ENCODE results near the gene NPC1L1. TPM values are rescaled to one million over a fixed set of nuclear protein-coding genes. Genes with fewer than 3 reads are reported as not detected.

The NPC1L1 gene
- total and polyA plus RNA-seq, 2 donors from 2014 or later = 0.88 to 2.4 TPM

DNA sequence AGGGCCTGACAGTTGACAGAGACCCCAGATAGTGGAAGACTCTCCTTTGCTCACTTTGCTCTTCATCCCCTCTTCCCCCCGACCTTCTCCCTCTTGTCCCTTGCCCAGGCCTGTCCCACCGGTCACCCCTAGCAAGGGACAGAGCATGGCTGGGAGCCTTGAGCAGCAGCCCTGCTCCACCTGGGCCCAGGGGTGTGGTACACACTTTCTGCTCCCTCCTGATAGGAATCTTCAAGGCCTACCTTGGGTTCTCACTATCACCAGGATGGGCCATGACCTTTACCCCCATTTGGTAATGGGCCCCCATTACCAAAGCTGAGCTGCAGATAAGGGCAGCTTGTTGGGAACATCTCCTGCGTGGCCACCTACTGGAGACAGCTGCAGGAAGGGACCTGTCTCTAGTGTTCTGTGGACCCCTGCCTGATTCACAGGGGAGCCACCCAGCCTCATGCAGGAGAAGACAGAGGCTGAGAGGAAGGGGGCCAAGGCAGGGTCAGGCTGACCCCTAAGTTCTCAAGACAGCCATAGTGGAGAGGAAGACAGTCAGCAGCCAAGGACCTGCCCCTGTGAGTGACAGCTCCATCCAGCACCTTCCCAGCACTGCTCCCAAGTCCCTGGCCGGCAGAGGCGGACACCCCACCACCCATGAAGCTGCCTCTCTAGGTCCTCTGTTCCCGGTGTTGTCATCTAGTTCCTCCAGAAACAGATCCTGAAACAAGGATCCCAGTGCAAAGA, 913 bp upstream of the NPC1L1 start:
- DNase-seq (no peak), FAIRE-seq (no peak)
- intact Hi-C loops (cut with DNase I) = no loop called here
- TF ChIP-seq, protein P1, sequence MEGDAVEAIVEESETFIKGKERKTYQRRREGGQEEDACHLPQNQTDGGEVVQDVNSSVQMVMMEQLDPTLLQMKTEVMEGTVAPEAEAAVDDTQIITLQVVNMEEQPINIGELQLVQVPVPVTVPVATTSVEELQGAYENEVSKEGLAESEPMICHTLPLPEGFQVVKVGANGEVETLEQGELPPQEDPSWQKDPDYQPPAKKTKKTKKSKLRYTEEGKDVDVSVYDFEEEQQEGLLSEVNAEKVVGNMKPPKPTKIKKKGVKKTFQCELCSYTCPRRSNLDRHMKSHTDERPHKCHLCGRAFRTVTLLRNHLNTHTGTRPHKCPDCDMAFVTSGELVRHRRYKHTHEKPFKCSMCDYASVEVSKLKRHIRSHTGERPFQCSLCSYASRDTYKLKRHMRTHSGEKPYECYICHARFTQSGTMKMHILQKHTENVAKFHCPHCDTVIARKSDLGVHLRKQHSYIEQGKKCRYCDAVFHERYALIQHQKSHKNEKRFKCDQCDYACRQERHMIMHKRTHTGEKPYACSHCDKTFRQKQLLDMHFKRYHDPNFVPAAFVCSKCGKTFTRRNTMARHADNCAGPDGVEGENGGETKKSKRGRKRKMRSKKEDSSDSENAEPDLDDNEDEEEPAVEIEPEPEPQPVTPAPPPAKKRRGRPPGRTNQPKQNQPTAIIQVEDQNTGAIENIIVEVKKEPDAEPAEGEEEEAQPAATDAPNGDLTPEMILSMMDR (IDR thresholded peaks at IDR 0.05; ENCODE audit: borderline replicate concordance, extremely low read depth, insufficient read depth) = no peak
- Histone ChIP-seq H3K9ac (ENCODE audit: low read length in 3 of 3) (no peak overlapping the region), H3K4me3 (ENCODE audit: low read length in 3 of 3) (no peak overlapping the region), H3K36me3 (ENCODE audit: control insufficient read depth in 2 of 3, insufficient read depth in 3 of 3, low read length in 3 of 3) (no peaks in the 10 kb centered on the region), H3K9me3 (ENCODE audit: control insufficient read depth in 2 of 3, insufficient read depth in 1 of 3, low read length in 3 of 3) (no peaks in the 10 kb centered on the region), H3K27ac (ENCODE audit: low read depth in 2 of 2, low read length in 2 of 2) (no peak overlapping the region), H3K27me3 (ENCODE audit: control insufficient read depth, insufficient read depth, low read length) (no peaks in the 10 kb centered on the region), H3K4me1 (ENCODE audit: control insufficient read depth in 2 of 3, insufficient read depth in 2 of 3, low read depth in 1 of 3, low read length in 3 of 3) (no peaks in the 10 kb centered on the region)

DNA sequence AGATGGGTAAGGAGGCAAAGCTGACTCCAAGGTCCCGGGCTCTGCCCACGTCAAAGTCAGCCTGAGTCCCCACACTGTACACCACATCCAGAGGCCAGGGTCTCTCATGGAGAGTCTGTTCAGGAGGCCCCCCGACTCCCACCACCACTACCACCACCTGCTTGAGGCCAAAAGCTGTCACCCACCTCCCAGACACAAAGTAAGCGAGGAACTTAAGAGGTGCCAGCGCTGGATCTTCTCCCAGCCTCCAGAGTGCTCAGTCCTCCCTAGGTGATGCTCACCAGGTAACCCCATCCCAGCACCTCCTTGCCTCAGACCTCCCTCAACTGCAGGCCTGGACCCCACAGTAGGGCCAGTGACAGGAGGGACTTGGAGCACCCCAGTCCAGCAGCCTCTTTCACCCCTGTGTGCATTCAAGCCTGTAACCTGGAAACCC, 520 bp downstream of the NPC1L1 start:
- DNase-seq (no peak), FAIRE-seq (no peak)
- H3K4me3 ChIP-seq (ENCODE audit: low read length in 3 of 3) = no peak overlapping the region
- H3K36me3 ChIP-seq (ENCODE audit: control insufficient read depth in 2 of 3, insufficient read depth in 3 of 3, low read length in 3 of 3) = no peaks in the 10 kb centered on the region
- H3K27ac ChIP-seq (ENCODE audit: low read depth in 2 of 2, low read length in 2 of 2) = no peak overlapping the region
- TF ChIP-seq, protein P1 (IDR thresholded peaks at IDR 0.05; ENCODE audit: borderline replicate concordance, extremely low read depth, insufficient read depth) = no peak
- no peaks in the 10 kb centered on the region for H3K9me3 ChIP-seq (ENCODE audit: control insufficient read depth in 2 of 3, insufficient read depth in 1 of 3, low read length in 3 of 3)
- intact Hi-C loops (cut with DNase I) = no loop called here
- H3K9ac ChIP-seq (ENCODE audit: low read length in 3 of 3) = no peak overlapping the region
- H3K4me1 ChIP-seq (ENCODE audit: control insufficient read depth in 2 of 3, insufficient read depth in 2 of 3, low read depth in 1 of 3, low read length in 3 of 3) = no peaks in the 10 kb centered on the region
- H3K27me3 ChIP-seq (ENCODE audit: control insufficient read depth, insufficient read depth, low read length) = no peaks in the 10 kb centered on the region

DNA sequence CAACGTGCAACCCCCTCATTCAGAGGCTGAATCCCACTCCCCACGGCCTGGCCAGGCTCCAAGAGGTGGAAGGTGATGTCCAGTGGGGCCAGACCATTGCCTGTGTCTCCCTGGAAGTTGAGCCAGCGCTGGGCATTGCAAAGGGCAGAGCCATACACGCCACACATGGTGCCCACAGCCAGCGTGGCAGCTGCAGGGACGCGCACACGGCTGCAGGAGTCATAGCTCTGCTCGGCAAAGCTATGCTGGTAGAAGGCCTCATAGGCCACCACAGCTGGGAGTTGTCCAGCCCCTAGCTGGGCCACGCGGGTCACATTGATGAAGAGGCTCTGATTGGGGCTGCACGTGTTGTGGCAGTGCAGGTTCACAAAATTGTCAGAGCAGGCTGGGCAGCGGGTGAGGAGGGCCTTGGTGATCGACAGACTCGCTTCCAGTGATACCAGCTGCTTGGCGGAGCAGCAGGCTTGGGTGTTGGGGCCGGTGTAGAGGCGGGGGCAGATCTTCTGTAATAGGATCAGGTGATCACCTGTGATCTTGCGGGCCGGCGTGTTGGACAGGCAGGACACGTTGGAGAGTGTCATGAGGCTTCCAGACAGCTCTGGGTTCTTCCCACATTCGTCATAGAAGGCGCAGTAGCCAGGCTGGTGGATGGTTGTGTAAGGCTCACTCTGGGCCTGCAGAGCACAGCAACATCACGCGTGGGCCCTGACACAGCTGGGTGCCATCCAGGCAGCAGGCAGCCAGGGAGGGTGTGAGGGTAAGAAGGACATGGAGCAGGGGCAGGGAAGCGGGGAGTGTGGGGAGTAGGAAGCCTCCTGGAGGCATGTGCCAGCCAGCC, 1.2 kb downstream of the NPC1L1 start:
- intact Hi-C loops (cut with DNase I) = no loop called here
- Histone ChIP-seq H3K27ac (ENCODE audit: low read depth in 2 of 2, low read length in 2 of 2) (no peak overlapping the region), H3K27me3 (ENCODE audit: control insufficient read depth, insufficient read depth, low read length) (no peaks in the 10 kb centered on the region), H3K9ac (ENCODE audit: low read length in 3 of 3) (no peak overlapping the region), H3K36me3 (ENCODE audit: control insufficient read depth in 2 of 3, insufficient read depth in 3 of 3, low read length in 3 of 3) (no peaks in the 10 kb centered on the region), H3K4me1 (ENCODE audit: control insufficient read depth in 2 of 3, insufficient read depth in 2 of 3, low read depth in 1 of 3, low read length in 3 of 3) (no peaks in the 10 kb centered on the region), H3K4me3 (ENCODE audit: low read length in 3 of 3) (no peak overlapping the region), H3K9me3 (ENCODE audit: control insufficient read depth in 2 of 3, insufficient read depth in 1 of 3, low read length in 3 of 3) (no peaks in the 10 kb centered on the region)
- DNase-seq (no peak), FAIRE-seq (no peak)
- TF ChIP-seq, protein P1 (IDR thresholded peaks at IDR 0.05; ENCODE audit: borderline replicate concordance, extremely low read depth, insufficient read depth) = no peak
